OCI-LY1 (cell line): ENCODE measurements around the gene SYTL5.

Source experiments
- CTCF ChIP-seq: fragments of 200-600 bp; sonication (generic), shearing (Covaris generic); IDR thresholded peaks from 2 replicates; pipeline ENCODE4 v1.5.1; 2017; ENCODE audit warnings: mild to moderate bottlenecking, antibody characterized with exemption, low read length, moderate library complexity, mixed read lengths
- EZH2 ChIP-seq: fragments of 200-600 bp; sonication (generic), shearing (Covaris generic); IDR thresholded peaks from 2 replicates; pipeline ENCODE4 v1.8.0; 2017; ENCODE audit warnings: borderline replicate concordance, mixed run types, mild to moderate bottlenecking, antibody characterized with exemption, low read length, moderate library complexity, mixed read lengths

GRCh38 chrX:38172596-38172995 is 166.2 kb downstream of the SYTL5 start:
- TF ChIP-seq EZH2 (no peak), CTCF (no peak)
